Panc1 (cell line): ENCODE measurements around the gene NOTCH1. TPM values are rescaled to one million over a fixed set of nuclear protein-coding genes. Genes with fewer than 3 reads are reported as not detected.

ENCODE experiments used
- ATAC-seq: fragments of 200-7000 bp; cut with Tn5 transposase; 2 replicates; pipeline ENCODE4 v1.9.1; 2020; ENCODE audit warnings: mild to moderate bottlenecking, moderate library complexity
- BruUV-seq: library from RNA; stranded (reverse); fragments of 400-500 nt; replicated peaks from 2 replicates; lab custom pipeline; 2021; lab: Mats Ljungman, UMichigan
- CTCF ChIA-PET: fragments of 300-600 bp; sonication (Branson Sonifier 250); formaldehyde crosslinking; loops from one replicate; lab custom pipeline; 2022; ENCODE audit warnings: antibody characterized with exemption; lab: Charles Lee
- POLR2A ChIA-PET: fragments of 300-600 bp; sonication (Branson Sonifier 250); formaldehyde crosslinking; loops from one replicate; lab custom pipeline; 2022; ENCODE audit warnings: antibody characterized with exemption; lab: Charles Lee
- DNase-seq: peaks from one replicate; pipeline ENCODE4 v3.0.0-alpha.2; 2010; ENCODE audit warnings: low read depth, low spot score
- H3K27ac ChIP-seq: 2 replicates; pipeline ENCODE4 v1.5.1; 2011; ENCODE audit warnings: mild to moderate bottlenecking, low read length, inconsistent platforms
- H3K27me3 ChIP-seq: fragments of 200-500 bp; sonication (Bioruptor generic); 2 replicates; pipeline ENCODE4 v1.6.0; 2014; ENCODE audit warnings: low read length, inconsistent platforms; ENCODE audit not compliant: control insufficient read depth, insufficient read depth
- H3K36me3 ChIP-seq: fragments of 200-500 bp; sonication (Bioruptor generic); 2 replicates; pipeline ENCODE4 v1.5.1; 2014; ENCODE audit warnings: inconsistent platforms, mild to moderate bottlenecking, low read length, moderate library complexity; ENCODE audit not compliant: control insufficient read depth, insufficient read depth
- H3K4me1 ChIP-seq: 2 replicates; pipeline ENCODE4 v1.5.1; 2011; ENCODE audit warnings: inconsistent platforms, mild to moderate bottlenecking, low read length, moderate library complexity; ENCODE audit not compliant: control insufficient read depth, insufficient read depth
- H3K4me3 ChIP-seq, 2 experiments: 2 replicates each; pipeline ENCODE4 v1.5.1; 2011 to 2012; ENCODE audit warnings: low read depth in 2 of 2, low read length in 2 of 2, mild to moderate bottlenecking in 2 of 2, inconsistent platforms in 1 of 2, moderate library complexity in 1 of 2
- H3K9me3 ChIP-seq: fragments of 200-500 bp; sonication (Bioruptor generic); 2 replicates; pipeline ENCODE4 v1.5.1; 2014; ENCODE audit warnings: low read depth, mild to moderate bottlenecking, inconsistent platforms, low read length, moderate library complexity; ENCODE audit not compliant: control insufficient read depth, insufficient read depth
- CTCF ChIP-seq: fragments of 450-650 bp; IDR thresholded peaks from 2 replicates; pipeline ENCODE4 v1.5.1; 2017; ENCODE audit warnings: mild to moderate bottlenecking
- POLR2AphosphoS5 ChIP-seq: IDR thresholded peaks from 2 replicates; pipeline ENCODE4 v1.6.1; 2012; ENCODE audit warnings: mild to moderate bottlenecking, low read depth, low read length, moderate library complexity
- REST ChIP-seq, 2 experiments: IDR thresholded peaks; 2 replicates each; pipeline ENCODE4 v1.6.1; 2011 to 2012; ENCODE audit warnings: low read depth in 2 of 2, control low read depth in 1 of 2, low read length in 1 of 2, mild to moderate bottlenecking in 1 of 2, moderate library complexity in 1 of 2; ENCODE audit not compliant: insufficient read depth in 1 of 2
- SIN3A ChIP-seq: IDR thresholded peaks from 2 replicates; pipeline ENCODE4 v1.6.1; 2012; ENCODE audit warnings: low read depth, mild to moderate bottlenecking, low read length, moderate library complexity, borderline replicate concordance; ENCODE audit not compliant: insufficient read depth
- TCF7L2 ChIP-seq: IDR thresholded peaks from 2 replicates; pipeline ENCODE4 v1.6.1; 2011; ENCODE audit warnings: mild to moderate bottlenecking, low read depth, low read length, inconsistent platforms
- in situ Hi-C: cut with HindIII; loops from 2 replicates; pipeline ENCODE4 v1.10.0; 2016; ENCODE audit warnings: low sequenced_read_pairs, low pct_unique_long_range_greater_than_20kb
- intact Hi-C: fragments of 100-400 bp; cut with micrococcal nuclease; formaldehyde crosslinking; loops from one replicate; pipeline ENCODE4 v1.10.0; 2022; ENCODE audit not compliant: unreplicated experiment
- total RNA-seq: library from RNA; stranded (reverse); gene quantifications from one replicate; pipeline ENCODE4 v1.2.1, GENCODE V29; 2021; ENCODE audit not compliant: unreplicated experiment

The NOTCH1 gene
- total RNA-seq, 1 experiment from 2014 or later = 13.4 TPM

- in situ Hi-C loops = loop anchor here (10.0 kb wide), 1 partner anchor 55 kb away; the partner anchor contains the start of gene NOTCH1
Measured at GRCh38 chr9:136489731-136490130, 56.1 kb downstream of the NOTCH1 start.

More at GRCh38 chr9:136489731-136490130, 56.1 kb downstream of the NOTCH1 start:
- BruUV-seq = no TSS peak
- H3K9me3 ChIP-seq = no peaks in the 10 kb centered on the region
- H3K4me3 ChIP-seq = no peak overlapping the region
- DNase-seq = no peak
- TF ChIP-seq CTCF (no peak), TCF7L2 (no peak), POLR2AphosphoS5 (no peak), SIN3A (no peak), REST (IDR thresholded peaks at IDR 0.05; ENCODE audit: insufficient read depth in 1 of 2, low read depth in 2 of 2, low read length in 1 of 2) (no peak)
- ChIA-PET POLR2A (interaction anchor here (0.6 kb wide), 1 partner anchor 75 kb away, joined by 3 read pairs; no protein-coding TSS in a partner anchor), CTCF (no interaction called here)
- H3K4me1 ChIP-seq = peaks cover 5% of the 10 kb centered on the region
- intact Hi-C loops = loop anchor here (2.0 kb wide), 1 partner anchor 141 kb away; no protein-coding TSS in a partner anchor
- H3K27me3 ChIP-seq = no peaks in the 10 kb centered on the region
- H3K36me3 ChIP-seq = no peaks in the 10 kb centered on the region
- ATAC-seq = no peak
- H3K27ac ChIP-seq = no peak overlapping the region
